SIG-M5 treated with dmso at 0.1 percent for 504 hours (cell line): Measurements from ENCODE around the gene SLC30A1.
A peak's percentile ranks its signal among the peaks of the same experiment; 100 is the strongest.
"Not testable (repeated sequence)": the region's sequence is repeated elsewhere in the genome, so short reads cannot be mapped to it uniquely, and the experiment has no call there.

ENCODE experiments used
- DNase-seq: peaks from one replicate; lab custom pipeline; 2025; ENCODE audit not compliant: unreplicated experiment; lab: John Stamatoyannopoulos, UW

SLC30A1 gene

GRCh38 chr1:211583011-211583992, 4.3 kb upstream of the SLC30A1 start:
- peak; percentile 37 for DNase-seq

- DNase-seq, result no peak
Measured at GRCh38 chr1:211581526-211581925, 2.6 kb upstream of the SLC30A1 start.

- DNase-seq, result no peak
Measured at GRCh38 chr1:211580303-211580687, 1.3 kb upstream of the SLC30A1 start.

- peak; percentile 81 for DNase-seq
Measured at GRCh38 chr1:211579440-211580302, 710 bp upstream of the SLC30A1 start.

- DNase-seq, result peak; percentile 76
Measured at GRCh38 chr1:211577819-211578639, 932 bp downstream of the SLC30A1 start.

- DNase-seq, result no peak
Measured at GRCh38 chr1:211577277-211577818, 1.6 kb downstream of the SLC30A1 start.

- no peak for DNase-seq
Measured at GRCh38 chr1:211576717-211577116, 2.2 kb downstream of the SLC30A1 start.

- no peak for DNase-seq
Measured at GRCh38 chr1:211574705-211575104, 4.3 kb downstream of the SLC30A1 start.

GRCh38 chr1:211571998-211572397, 7.0 kb downstream of the SLC30A1 start:
- no peak for DNase-seq

- not testable (repeated sequence) for DNase-seq
Measured at GRCh38 chr1:211570378-211570777, 8.6 kb downstream of the SLC30A1 start.

GRCh38 chr1:211566431-211567025, 12.4 kb downstream of the SLC30A1 start:
- no peak for DNase-seq

GRCh38 chr1:211564084-211564483, 14.9 kb downstream of the SLC30A1 start:
- no peak for DNase-seq

GRCh38 chr1:211559222-211560010, 19.5 kb downstream of the SLC30A1 start:
- DNase-seq, result no peak

- DNase-seq, result no peak
Measured at GRCh38 chr1:211557894-211558625, 20.9 kb downstream of the SLC30A1 start.

- no peak for DNase-seq
Measured at GRCh38 chr1:211553549-211553948, 25.4 kb downstream of the SLC30A1 start.

GRCh38 chr1:211551638-211552460, 27.1 kb downstream of the SLC30A1 start:
- peak; percentile 77 for DNase-seq

GRCh38 chr1:211549092-211549711, 29.8 kb downstream of the SLC30A1 start:
- DNase-seq, result no peak
